ENCODE measurements around the gene SIX1.

DNA sequence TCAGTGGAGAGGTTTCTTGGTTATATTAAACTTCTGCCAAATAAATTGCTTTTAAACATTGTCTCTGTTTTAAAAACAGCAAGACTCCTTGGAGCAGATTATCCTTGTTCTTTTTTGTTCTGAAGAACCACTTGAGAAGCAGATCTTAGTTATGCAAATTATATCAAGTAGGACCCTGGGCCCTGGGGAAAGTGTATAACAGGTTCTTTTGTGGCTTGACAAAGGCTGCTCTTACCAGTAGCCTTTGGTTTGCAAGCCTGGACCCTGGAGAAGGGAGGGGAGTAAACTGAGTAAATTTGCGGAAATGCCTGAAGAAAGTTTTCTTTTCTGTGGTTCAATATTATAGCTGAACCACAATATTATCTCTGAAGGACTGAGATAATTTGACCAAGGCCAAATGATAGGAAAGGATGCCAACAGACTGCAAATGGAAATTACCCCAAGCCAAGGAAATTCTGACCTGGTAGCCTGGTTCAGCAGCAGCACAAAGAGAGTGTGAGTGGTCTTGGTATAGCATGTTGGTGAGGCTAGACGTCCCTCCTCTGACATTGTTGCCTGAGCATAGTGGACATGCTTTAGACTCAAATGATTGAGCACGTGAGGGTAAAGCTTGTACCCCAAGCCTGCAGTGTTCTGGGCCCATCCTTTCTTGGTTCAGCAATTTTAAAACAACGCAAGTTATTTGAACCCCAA, 30.4 kb upstream of the SIX1 start:
- TF ChIP-seq, protein P1, sequence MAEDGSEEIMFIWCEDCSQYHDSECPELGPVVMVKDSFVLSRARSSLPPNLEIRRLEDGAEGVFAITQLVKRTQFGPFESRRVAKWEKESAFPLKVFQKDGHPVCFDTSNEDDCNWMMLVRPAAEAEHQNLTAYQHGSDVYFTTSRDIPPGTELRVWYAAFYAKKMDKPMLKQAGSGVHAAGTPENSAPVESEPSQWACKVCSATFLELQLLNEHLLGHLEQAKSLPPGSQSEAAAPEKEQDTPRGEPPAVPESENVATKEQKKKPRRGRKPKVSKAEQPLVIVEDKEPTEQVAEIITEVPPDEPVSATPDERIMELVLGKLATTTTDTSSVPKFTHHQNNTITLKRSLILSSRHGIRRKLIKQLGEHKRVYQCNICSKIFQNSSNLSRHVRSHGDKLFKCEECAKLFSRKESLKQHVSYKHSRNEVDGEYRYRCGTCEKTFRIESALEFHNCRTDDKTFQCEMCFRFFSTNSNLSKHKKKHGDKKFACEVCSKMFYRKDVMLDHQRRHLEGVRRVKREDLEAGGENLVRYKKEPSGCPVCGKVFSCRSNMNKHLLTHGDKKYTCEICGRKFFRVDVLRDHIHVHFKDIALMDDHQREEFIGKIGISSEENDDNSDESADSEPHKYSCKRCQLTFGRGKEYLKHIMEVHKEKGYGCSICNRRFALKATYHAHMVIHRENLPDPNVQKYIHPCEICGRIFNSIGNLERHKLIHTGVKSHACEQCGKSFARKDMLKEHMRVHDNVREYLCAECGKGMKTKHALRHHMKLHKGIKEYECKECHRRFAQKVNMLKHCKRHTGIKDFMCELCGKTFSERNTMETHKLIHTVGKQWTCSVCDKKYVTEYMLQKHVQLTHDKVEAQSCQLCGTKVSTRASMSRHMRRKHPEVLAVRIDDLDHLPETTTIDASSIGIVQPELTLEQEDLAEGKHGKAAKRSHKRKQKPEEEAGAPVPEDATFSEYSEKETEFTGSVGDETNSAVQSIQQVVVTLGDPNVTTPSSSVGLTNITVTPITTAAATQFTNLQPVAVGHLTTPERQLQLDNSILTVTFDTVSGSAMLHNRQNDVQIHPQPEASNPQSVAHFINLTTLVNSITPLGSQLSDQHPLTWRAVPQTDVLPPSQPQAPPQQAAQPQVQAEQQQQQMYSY (CRISPR knock-in tag; IDR thresholded peaks at IDR 0.05), result no peak
- no peak for TF ChIP-seq CREM (CRISPR knock-in tag; IDR thresholded peaks at IDR 0.05)
- TF ChIP-seq, protein P2, sequence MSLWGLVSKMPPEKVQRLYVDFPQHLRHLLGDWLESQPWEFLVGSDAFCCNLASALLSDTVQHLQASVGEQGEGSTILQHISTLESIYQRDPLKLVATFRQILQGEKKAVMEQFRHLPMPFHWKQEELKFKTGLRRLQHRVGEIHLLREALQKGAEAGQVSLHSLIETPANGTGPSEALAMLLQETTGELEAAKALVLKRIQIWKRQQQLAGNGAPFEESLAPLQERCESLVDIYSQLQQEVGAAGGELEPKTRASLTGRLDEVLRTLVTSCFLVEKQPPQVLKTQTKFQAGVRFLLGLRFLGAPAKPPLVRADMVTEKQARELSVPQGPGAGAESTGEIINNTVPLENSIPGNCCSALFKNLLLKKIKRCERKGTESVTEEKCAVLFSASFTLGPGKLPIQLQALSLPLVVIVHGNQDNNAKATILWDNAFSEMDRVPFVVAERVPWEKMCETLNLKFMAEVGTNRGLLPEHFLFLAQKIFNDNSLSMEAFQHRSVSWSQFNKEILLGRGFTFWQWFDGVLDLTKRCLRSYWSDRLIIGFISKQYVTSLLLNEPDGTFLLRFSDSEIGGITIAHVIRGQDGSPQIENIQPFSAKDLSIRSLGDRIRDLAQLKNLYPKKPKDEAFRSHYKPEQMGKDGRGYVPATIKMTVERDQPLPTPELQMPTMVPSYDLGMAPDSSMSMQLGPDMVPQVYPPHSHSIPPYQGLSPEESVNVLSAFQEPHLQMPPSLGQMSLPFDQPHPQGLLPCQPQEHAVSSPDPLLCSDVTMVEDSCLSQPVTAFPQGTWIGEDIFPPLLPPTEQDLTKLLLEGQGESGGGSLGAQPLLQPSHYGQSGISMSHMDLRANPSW (CRISPR knock-in tag; conservative IDR thresholded peaks at IDR 0.05; ENCODE audit: low read depth), result no peak
- TF ChIP-seq KAT7 (CRISPR knock-in tag; IDR thresholded peaks at IDR 0.05; ENCODE audit: borderline replicate concordance), result no peak
- TF ChIP-seq, protein P3, sequence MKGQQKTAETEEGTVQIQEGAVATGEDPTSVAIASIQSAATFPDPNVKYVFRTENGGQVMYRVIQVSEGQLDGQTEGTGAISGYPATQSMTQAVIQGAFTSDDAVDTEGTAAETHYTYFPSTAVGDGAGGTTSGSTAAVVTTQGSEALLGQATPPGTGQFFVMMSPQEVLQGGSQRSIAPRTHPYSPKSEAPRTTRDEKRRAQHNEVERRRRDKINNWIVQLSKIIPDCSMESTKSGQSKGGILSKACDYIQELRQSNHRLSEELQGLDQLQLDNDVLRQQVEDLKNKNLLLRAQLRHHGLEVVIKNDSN (CRISPR knock-in tag; IDR thresholded peaks at IDR 0.05), result no peak
- TF ChIP-seq, protein P4, sequence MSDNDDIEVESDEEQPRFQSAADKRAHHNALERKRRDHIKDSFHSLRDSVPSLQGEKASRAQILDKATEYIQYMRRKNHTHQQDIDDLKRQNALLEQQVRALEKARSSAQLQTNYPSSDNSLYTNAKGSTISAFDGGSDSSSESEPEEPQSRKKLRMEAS (CRISPR knock-in tag; IDR thresholded peaks at IDR 0.05), result no peak
- TF ChIP-seq, protein P5, sequence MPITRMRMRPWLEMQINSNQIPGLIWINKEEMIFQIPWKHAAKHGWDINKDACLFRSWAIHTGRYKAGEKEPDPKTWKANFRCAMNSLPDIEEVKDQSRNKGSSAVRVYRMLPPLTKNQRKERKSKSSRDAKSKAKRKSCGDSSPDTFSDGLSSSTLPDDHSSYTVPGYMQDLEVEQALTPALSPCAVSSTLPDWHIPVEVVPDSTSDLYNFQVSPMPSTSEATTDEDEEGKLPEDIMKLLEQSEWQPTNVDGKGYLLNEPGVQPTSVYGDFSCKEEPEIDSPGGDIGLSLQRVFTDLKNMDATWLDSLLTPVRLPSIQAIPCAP (CRISPR knock-in tag; IDR thresholded peaks at IDR 0.05), result no peak
- TF ChIP-seq, protein P6, sequence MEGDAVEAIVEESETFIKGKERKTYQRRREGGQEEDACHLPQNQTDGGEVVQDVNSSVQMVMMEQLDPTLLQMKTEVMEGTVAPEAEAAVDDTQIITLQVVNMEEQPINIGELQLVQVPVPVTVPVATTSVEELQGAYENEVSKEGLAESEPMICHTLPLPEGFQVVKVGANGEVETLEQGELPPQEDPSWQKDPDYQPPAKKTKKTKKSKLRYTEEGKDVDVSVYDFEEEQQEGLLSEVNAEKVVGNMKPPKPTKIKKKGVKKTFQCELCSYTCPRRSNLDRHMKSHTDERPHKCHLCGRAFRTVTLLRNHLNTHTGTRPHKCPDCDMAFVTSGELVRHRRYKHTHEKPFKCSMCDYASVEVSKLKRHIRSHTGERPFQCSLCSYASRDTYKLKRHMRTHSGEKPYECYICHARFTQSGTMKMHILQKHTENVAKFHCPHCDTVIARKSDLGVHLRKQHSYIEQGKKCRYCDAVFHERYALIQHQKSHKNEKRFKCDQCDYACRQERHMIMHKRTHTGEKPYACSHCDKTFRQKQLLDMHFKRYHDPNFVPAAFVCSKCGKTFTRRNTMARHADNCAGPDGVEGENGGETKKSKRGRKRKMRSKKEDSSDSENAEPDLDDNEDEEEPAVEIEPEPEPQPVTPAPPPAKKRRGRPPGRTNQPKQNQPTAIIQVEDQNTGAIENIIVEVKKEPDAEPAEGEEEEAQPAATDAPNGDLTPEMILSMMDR (IDR thresholded peaks at IDR 0.05), result no peak
- TF ChIP-seq, protein P7, sequence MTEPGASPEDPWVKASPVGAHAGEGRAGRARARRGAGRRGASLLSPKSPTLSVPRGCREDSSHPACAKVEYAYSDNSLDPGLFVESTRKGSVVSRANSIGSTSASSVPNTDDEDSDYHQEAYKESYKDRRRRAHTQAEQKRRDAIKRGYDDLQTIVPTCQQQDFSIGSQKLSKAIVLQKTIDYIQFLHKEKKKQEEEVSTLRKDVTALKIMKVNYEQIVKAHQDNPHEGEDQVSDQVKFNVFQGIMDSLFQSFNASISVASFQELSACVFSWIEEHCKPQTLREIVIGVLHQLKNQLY (CRISPR knock-in tag; IDR thresholded peaks at IDR 0.05), result no peak
- TF ChIP-seq PRRX2 (CRISPR knock-in tag; IDR thresholded peaks at IDR 0.05), result no peak
- no peak for TF ChIP-seq ZNF121 (CRISPR knock-in tag; IDR thresholded peaks at IDR 0.05)
- TF ChIP-seq, protein P8, sequence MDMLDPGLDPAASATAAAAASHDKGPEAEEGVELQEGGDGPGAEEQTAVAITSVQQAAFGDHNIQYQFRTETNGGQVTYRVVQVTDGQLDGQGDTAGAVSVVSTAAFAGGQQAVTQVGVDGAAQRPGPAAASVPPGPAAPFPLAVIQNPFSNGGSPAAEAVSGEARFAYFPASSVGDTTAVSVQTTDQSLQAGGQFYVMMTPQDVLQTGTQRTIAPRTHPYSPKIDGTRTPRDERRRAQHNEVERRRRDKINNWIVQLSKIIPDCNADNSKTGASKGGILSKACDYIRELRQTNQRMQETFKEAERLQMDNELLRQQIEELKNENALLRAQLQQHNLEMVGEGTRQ (CRISPR knock-in tag; IDR thresholded peaks at IDR 0.05), result no peak
- no peak for TF ChIP-seq NR3C1 (CRISPR knock-in tag; conservative IDR thresholded peaks at IDR 0.05; ENCODE audit: low read depth)
- TF ChIP-seq, protein P9, sequence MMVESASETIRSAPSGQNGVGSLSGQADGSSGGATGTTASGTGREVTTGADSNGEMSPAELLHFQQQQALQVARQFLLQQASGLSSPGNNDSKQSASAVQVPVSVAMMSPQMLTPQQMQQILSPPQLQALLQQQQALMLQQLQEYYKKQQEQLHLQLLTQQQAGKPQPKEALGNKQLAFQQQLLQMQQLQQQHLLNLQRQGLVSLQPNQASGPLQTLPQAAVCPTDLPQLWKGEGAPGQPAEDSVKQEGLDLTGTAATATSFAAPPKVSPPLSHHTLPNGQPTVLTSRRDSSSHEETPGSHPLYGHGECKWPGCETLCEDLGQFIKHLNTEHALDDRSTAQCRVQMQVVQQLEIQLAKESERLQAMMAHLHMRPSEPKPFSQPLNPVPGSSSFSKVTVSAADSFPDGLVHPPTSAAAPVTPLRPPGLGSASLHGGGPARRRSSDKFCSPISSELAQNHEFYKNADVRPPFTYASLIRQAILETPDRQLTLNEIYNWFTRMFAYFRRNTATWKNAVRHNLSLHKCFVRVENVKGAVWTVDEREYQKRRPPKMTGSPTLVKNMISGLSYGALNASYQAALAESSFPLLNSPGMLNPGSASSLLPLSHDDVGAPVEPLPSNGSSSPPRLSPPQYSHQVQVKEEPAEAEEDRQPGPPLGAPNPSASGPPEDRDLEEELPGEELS (CRISPR knock-in tag; IDR thresholded peaks at IDR 0.05), result no peak

Measured in WTC11 (cell line).